ENCODE results near the gene BOLA2B. TPM values are rescaled to one million over a fixed set of nuclear protein-coding genes. Genes with fewer than 3 reads are reported as not detected.
"Not testable (repeated sequence)": the region's sequence is repeated elsewhere in the genome, so short reads cannot be mapped to it uniquely, and the experiment has no call there.

The BOLA2B gene
- polyA plus RNA-seq, 10 donors, result 14.1 to 35.4 (median 23.4) TPM

DNA sequence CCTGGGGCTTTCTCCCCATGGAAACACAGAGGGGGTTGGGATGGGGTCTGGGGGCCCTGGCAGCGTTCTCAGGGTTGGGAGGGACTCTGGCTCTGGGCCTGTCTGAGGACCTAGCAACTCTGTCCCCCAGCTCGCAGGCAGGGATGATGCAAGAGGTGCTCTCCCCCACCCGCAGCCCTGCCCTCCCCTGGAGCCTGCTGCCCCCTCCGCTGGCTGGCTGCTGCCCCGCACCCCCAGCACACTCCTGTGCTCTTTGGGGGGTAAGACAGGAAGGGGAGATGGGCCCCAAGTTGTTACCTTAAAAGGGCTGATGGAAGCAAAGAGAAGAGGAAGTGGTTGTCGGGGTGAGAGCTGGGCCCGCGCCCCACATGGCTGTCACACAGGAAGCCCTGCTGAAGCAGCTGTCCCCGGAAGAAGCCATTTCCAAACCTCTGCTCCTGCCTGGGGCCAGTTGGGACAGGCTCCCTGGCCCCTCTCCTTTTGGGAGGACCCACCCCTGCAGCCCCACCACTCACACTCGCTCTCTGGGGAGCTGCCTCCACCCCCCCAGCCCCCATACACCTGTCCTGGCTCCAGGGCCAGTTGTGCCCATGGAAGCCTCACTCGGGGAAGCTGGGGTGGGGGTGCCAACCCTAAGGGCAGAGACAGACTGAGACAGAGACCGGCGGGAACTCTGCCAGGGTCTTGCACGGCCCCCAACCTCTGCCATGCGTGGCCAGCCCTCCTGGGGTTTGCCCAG is 7.6 kb downstream of the BOLA2B start:
- DNase-seq, result peak in 1 of 3 donors; percentile 44

DNA sequence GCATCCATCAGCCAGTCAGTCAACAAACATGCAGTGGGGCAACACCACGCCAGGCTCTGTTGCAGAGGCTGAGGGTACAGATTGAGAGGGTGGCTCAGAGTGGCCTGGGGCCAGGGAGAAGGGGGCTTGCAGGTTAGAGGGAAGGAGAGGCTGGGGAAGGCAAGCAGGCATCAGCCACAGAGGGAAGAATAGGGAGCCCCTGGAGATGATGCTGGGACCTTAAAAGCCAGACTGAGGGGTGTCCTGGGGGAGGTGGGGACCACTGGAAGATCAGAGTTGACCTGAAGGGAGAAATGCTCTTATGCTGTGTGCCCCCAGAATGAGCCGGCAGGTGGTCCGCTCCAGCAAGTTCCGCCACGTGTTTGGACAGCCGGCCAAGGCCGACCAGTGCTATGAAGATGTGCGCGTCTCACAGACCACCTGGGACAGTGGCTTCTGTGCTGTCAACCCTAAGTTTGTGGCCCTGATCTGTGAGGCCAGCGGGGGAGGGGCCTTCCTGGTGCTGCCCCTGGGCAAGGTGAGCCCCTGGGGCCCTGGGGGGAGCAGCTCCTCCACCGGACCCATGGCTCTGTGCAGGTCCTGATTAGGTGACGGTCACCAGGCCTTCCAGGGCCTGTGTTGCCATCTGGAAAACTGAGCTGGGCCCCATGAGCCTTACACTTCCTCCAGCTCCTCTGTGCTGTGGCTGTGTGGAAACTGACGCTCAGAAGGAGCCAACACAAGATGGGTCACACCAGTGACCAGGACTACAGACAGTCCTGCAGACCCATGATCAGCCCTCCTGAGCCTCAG is 8.4 kb downstream of the BOLA2B start:
- DNase-seq, result peak in 1 of 3 donors; percentile 20

DNA sequence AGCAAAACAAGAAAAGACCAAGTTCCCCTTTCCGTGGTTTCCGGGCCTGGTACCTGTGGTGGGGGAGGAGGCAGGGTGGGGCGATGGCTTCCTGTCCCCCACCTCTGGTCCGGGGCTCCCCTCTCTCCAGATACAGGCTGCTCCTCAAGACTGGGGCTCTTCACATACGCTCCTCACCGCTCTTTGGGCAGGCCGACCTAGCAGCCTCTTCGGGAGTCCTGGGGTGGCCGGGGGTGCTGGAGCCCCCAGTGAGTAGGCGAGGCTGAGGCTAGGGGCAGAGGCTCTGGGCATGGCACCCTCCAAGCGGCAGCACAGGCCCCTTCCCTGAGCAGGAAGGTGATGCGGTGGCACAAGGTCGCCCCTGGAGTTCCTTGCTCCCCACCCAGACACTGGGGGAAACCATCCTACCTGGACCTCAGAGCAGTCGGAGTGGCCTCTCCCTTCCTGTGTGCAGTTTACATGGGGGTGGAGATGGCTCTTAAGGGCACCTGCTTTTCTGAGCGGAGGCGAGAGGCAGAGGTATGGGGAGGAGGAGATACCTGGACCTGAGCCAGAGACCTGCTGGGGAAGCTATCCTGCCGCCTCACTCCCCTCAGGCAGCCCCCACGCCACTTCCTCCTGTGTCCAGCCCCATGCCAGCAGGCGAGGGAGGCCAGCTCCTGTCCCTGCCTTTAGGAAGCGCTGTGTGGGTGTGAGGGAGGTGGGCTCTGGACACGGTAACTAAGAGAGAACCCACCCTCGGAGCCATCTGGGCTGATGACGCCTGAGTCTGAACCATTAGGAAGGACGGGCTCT is 9.2 kb downstream of the BOLA2B start:
- DNase-seq, result peak in 1 of 3 donors; percentile 34

DNA sequence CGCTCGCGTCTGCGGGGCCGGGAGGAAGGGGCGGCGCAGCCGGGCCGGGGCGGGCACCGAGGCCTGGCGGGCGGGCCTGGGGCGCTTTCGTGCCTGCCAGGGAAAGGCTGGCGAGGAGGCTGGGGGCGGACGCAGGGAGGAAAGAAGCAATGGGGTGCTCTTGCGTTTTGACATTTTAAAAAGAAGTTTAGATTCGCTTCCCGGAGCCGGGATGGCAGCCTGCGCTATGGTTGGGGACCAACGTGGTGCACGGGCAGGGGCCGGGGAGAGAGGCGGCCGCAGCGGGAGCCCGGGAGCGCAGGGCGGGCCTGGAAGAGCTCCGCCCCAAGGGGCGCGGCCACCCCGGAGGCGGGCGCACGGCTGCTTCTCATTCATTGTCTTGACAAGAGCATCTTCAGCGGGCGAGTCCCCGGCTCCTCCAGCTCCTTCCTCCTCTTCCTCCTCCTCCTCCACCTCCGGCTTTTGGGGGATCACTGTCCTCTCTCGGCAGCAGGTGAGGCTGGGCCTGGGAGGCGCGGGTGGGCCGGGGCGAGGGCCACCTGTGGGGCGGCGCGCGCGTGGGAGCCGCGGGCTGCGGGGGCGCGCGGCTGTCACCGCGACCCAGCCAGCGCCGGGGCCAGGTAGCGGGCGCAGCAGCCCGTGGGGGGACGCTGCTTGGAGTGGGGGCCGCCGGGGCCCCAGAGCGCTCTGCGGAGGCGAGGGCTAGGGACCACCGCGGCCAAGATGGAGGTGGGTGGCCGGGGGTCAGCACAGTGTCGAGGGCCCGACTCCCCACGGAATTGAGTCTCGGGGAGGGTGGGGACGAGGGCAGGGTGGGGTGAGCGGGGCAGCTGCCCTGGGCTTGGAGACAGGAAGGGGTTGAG is 10.0 kb downstream of the BOLA2B start, which contains the start of gene CORO1A:
Gene CORO1A (plus strand): TSS at position 370 of the 863 bp plus-strand sequence. CDS start 1,608 bp downstream, outside the sequence.
- peak; percentile 70 to 94 (median 87) for DNase-seq

DNA sequence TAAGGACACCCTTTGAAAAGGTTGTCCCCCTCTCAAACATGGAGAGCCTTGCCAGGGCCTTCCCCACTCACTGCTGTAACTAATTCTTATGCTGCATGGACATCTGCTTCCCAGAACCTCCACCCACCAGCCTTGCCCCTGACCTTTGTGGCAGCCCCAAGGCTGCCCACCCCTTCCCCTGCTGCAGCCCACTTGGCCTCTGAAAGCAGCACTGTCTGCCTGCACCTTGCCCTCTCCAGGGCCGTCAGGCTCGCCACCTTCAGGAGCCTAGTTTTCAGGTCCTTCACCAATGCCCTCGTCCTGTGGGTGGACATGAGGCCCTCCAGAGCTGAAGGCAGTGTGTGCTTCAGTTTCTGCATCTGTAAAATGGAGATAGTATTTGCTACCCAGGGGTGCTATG is 12.7 kb downstream of the BOLA2B start:
- no peak for DNase-seq

DNA sequence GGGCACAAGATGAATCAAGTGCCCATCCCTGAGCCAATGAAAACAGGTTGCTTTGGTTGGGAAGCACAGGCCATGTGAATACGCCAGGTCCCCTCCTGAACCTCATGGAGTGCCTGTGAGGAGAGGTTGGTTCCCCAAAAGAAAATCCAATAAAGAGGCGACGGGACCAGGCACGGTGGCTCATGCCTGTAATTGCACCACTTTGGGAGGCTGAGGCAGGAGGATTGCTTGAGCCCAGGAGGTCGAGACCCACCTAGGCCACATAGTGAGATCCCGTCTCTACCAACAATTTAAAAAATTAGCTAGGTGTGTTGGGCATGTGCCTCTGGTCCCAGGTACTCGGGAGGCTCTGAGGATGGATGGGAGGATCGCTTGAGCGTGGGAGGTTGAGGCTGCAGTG is 13.5 kb downstream of the BOLA2B start:
- DNase-seq, result no peak

DNA sequence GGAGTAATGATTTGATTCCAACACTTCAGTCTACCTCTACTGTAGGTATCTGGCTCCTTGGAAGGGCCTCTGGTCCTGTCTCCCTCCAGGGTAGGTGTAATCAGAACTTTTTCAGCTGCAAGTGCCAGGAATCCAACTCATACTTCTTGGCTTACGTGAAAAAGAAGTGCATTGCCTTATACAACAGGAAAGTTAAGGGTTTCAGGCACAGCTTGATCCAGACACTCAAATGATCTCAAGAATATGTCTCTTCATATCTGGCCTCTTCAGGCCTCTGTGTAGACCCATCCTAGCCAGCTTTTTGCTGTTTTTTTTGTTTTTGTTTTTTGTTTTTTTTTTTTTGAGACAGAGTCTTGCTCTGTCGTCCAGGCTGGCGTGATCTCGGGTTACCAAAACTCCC is 14.3 kb downstream of the BOLA2B start:
- no peak for DNase-seq

DNA sequence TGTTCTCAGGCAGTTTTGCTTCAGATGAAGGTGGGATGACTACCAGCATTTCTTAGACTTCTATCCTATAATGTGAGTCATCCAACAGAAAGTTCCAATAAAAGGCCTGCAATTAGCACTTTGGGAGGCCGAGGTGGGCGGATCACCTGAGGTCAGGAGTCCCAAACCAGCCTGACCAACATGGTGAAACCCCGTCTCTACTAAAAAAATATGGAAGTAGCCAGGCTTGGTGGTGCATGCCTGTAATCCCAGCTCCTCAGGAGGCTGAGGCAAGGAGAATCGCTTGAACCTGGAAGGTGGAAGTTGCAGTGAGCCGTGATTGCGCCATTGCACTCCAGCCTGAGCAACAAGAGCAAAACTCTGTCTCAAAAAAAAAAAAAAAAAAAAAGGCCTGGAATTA is 16.6 kb downstream of the BOLA2B start:
- DNase-seq, result not testable (repeated sequence)

DNA sequence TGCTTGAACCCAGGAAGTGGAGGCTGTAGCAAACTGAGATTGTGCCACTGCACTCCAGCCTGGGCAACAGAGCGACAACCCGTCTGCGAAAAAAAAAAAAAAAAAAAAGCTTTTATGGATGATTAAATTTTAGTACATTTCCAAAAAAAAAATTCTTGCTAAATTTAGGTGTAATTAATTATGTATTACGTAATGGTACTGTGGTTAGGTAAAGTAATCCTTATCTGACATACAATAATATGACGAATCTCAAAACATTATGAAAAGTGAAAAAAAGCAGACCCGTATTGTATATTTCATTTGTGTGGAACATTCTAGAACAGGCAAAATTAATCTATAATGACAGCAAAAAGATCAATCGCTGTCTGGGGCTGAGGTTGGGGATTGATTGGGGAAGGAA is 20.4 kb downstream of the BOLA2B start:
- DNase-seq, result no peak

DNA sequence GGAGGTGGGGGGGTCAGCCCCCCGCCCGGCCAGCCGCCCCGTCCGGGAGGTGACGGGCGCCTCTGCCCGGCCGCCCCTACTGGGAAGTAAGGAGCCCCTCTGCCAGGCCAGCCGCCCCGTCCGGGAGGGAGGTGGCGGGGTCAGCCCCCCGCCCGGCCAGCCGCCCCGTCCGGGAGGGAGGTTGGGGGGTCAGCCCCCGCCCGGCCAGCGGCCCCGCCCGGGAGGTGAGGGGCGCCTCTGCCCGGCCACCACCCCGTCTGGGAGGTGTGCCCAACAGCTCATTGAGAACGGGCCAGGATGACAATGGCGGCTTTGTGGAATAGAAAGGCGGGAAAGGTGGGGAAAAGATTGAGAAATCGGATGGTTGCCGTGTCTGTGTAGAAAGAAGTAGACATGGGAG is 23.3 kb downstream of the BOLA2B start:
- not testable (repeated sequence) for DNase-seq

DNA sequence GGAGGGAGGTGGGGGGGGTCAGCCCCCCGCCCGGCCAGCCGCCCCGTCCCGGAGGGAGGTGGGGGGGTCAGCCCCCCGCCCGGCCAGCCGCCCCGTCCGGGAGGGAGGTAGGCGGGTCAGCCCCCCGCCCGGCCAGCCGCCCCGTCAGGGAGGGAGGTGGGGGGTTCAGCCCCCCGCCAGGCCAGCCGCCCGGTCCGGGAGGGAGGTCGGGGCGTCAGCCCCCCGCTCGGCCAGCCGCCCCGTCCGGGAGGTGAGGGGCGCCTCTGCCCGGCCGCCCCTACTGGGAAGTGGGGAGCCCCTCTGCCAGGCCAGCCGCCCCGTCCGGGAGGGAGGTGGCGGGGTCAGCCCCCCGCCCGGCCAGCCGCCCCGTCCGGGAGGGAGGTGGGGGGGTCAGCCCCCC is 24.1 kb downstream of the BOLA2B start:
- DNase-seq, result not testable (repeated sequence)

DNA sequence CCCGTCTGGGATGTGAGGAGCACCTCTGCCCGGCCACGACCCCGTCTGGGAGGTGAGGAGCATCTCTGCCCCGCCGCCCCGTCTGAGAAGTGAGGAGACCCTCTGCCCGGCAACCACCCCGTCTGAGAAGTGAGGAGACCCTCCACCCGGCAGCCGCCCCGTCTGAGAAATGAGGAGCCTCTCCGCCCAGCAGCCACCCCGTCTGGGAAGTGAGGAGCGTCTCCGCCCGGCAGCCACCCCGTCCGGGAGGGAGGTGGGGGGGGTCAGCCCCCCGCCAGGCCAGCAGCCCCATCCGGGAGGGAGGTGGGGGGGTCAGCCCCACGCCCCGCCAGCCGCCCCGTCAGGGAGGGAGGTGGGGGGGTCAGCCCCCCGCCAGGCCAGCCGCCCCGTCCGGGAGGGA is 24.7 kb downstream of the BOLA2B start:
- DNase-seq, result not testable (repeated sequence)

DNA sequence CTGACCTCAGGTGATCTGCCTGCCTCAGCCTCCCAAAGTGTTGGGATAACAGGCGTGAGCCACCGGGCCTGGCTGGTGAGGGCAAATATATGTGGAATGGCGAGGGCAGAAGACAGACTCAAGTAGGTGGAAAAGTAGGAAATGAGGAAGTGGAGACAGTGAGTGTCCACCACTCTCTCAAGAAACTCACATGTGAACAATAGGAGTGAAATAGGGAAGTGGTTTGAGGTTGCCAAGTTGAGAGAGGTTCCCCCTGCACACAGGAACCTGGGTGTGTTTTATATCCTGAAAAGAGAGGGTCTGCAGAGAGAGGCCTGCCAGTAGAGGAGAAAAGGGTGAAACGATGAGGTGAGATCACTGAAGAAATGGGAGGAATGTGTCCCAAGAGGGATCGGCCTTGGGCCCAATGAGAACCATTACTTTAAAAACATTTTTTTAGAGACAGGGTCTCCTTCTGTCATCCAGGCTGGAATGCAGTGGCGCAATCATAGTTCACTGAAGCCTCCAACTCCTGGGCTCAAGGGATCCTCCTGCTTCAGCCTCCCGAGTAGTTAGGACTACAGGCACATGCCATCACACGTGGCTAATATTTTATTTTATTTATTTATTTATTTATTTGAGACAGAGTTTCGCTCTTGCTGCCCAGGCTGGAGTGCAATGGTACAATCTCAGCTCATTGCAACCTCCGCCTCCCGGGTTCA is 27.1 kb downstream of the BOLA2B start:
- no peak for DNase-seq

DNA sequence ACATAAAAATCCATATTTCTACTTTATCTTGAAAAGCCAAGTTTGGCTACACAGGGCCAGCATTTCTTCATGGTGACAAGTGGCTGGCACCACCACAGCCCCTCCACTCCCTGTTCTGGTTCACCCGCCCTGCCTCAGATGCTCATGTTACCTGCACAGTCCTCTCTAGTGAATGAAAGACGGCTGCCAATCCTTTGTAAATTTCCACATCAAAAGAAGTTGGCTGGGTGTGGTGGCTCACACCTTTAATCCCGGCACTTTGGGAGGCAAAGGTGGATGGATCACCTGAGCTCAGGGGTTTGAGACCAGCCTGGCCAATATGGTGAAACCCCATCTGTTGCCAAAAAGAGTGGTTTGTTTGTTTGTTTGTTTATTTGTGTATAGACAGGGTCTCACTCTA is 29.9 kb downstream of the BOLA2B start:
- DNase-seq, result no peak

DNA sequence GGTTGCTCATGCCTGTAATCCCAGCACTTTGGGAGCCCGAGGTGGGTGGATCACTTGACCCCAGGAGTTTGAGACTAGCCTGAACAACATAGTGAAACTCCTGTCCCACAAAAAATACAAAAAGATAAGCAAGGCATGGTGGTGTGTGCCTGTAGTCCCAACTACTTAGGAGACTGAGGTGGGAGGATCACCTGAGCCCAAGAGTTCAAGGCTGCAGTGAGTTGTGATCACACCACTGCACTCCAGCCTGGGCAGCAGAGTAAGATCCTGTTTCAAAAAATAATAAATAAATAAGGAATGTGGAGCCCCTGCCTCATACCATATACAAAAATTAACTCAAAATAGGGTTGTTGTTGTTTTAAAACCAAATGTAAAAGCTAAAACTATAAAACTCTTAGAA is 36.3 kb downstream of the BOLA2B start:
- no peak for DNase-seq

DNA sequence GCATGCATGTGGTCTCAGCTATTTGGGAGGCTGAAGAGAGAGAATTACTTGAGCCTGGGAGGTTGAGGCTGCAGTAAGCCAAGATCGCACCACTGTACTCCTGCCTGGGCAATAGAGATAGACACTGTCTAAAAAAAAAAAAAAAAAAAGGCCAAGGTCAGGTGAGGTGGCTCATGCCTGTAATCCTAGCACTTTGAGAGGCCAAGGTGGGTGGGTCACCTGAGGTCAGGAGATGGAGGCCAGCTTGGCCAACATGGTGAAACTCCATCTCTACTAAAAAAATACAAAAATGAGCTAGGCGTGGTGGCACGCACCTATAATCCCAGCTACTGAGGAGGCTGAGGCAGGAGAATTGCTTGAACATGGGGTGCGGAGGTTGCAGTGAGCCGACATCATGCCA is 38.3 kb downstream of the BOLA2B start:
- DNase-seq, result no peak

DNA sequence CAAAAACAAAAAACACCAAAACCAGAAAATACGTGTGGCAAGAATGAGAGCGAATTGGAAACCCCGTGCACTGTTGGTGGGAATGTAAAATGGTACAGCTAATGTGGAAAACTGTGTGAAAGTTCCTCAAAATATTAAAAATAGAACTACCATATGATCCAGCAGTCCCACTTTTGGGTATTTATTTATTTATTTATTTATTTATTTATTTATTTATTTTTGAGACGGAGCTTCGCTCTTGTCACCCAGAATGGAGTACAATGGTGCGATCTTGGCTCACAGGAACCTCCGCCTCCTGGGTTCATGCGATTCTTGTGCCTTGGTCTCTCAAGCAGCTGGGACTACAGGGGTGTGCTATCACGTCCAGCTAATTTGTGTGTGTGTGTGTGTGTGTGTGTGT is 40.9 kb downstream of the BOLA2B start:
- no peak for DNase-seq

DNA sequence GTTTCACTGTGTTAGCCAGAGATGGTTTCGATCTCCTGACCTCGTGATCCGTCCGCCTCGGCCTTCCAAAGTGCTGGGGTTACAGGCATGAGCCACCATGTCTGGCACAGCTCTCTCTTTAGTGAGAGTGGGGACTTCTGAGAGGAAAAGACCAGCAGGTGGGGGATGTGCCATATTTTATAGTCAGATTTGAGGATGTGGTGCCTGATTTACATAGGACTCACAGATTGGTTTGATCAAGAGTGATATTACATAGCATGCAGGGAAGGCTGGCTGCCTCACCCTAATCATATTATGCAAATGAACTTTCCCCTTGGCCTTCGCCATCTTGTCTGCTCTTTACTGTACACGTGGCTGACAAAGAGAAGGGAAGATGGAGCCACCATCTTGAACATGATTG is 42.4 kb downstream of the BOLA2B start:
- no peak for DNase-seq

DNA sequence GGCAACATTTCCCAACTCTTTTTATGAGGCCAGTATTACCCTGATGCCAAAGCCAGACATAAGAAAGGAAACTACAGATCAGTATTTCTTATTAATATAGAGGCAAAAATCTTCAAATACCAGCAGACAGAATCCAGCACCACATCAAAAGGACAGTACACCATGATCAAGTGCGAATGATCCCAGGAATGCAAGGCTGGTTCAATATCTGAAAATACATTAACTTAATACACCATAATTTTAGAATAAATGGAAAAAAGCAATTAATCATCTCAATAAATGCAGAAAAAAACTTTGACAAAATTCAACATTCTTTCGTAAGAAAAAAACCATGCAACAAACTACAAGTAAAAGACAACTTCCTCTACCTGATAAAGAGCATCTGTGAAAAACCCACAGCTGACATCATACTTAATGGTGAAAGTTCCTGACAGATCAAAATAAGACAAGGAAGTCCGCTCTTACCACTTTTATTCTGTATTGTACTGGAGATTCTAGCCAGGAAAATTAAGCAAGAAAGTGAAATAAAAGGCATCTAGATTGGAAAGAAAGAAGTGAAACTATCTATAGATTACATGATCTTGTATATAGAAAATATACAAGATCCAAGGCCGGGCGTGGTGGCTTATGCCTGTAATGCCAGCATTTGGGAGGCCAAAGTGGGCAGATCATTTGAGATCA is 44.1 kb downstream of the BOLA2B start:
- no peak for DNase-seq

Data from muscle of back (tissue), 11 donors.